Gastrocnemius medialis (tissue), 4 donors: Measurements from ENCODE around the gene RAPGEF1. TPM values are rescaled to one million over a fixed set of nuclear protein-coding genes. Genes with fewer than 3 reads are reported as not detected.

Experiments
- ATAC-seq, 2 donors: fragments of 150-250 bp; one replicate each; pipeline ENCODE4 v1.9.1; 2016
- DNase-seq, 2 donors: peaks; one replicate each; pipeline ENCODE4 v3.0.0-alpha.2; 2019
- H3K27ac ChIP-seq, 4 donors: fragments of 200-600 bp; sonication (generic); 1 replicate in 1 of 4; 2 replicates in 3 of 4; pipeline ENCODE4 v1.5.1; 2016 to 2018; ENCODE audit warnings: mild to moderate bottlenecking in 2 of 4, moderate library complexity in 1 of 4
- H3K27me3 ChIP-seq, 3 donors: fragments of 200-600 bp; sonication (generic) in 2 of 3; 1 replicate in 1 of 3; 2 replicates in 2 of 3; pipeline versions ENCODE4 v1.5.1 to v1.6.0; 2016 to 2019; ENCODE audit warnings: mild to moderate bottlenecking in 1 of 3, moderate library complexity in 1 of 3
- H3K36me3 ChIP-seq, 2 donors: fragments of 200-600 bp; sonication (generic) in 1 of 2; one replicate each; pipeline ENCODE4 v1.5.1; 2017 to 2018
- H3K4me1 ChIP-seq, 2 donors: fragments of 200-600 bp; sonication (generic) in 1 of 2; one replicate each; pipeline ENCODE4 v1.5.1; 2016 to 2017; ENCODE audit warnings: mild to moderate bottlenecking in 2 of 2
- H3K4me3 ChIP-seq, 4 donors: fragments of 200-600 bp; sonication (generic) in 3 of 4; 1 replicate in 1 of 4; 2 replicates in 3 of 4; pipeline ENCODE4 v1.5.1; 2016 to 2019; ENCODE audit warnings: mild to moderate bottlenecking in 2 of 4
- H3K9me3 ChIP-seq, 3 donors: fragments of 200-600 bp; sonication (generic) in 2 of 3; 1 replicate in 1 of 3; 2 replicates in 2 of 3; pipeline ENCODE4 v1.5.1; 2016 to 2019
- POLR2A ChIP-seq, 2 donors: fragments of 450-650 bp; IDR thresholded peaks; one replicate each; pipeline ENCODE4 v1.6.1; 2017; ENCODE audit warnings: antibody characterized with exemption in 2 of 2, mild to moderate bottlenecking in 2 of 2, moderate library complexity in 2 of 2
- in situ Hi-C, 4 donors: fragments of 200-750 bp; cut with MboI; loops; one replicate each; pipeline versions ENCODE4 v1.15.0 to v1.8.0; 2017; ENCODE audit warnings: low sequenced_read_pairs in 4 of 4
- intact Hi-C: fragments of 100-400 bp; cut with DNase I; formaldehyde crosslinking; loops from one replicate; pipeline ENCODE4 v1.15.1; 2023; ENCODE audit warnings: low total_unique reads
- total RNA-seq, 4 donors: library from RNA; depleted of rRNA; stranded (reverse); fragments of >200 nt; gene quantifications; one replicate each; pipeline versions ENCODE4 v1.1.0 to v1.2.3, GENCODE V29; 2016
- TF ChIP-seq, protein P1 (sequence below), 5 experiments: fragments of 450-650 bp in 3 of 5; fragments of 200-600 bp in 2 of 5; sonication (generic) in 2 of 5; IDR thresholded peaks in 4 of 5; conservative IDR thresholded peaks in 1 of 5; 1 replicate in 4 of 5; 2 replicates in 1 of 5; pipeline ENCODE4 v1.5.1; 2016 to 2019; ENCODE audit warnings: antibody characterized with exemption in 5 of 5, mild to moderate bottlenecking in 3 of 5, moderate library complexity in 3 of 5

The RAPGEF1 gene
- total RNA-seq, 4 donors from 2014 or later: 123 to 296 (median 217) TPM

GRCh38 chr9:131621551-131622358 is 118.1 kb downstream of the RAPGEF1 start:
- peaks cover 12 to 16% of the 10 kb centered on the region in 2 donors for H3K4me1 ChIP-seq
- ATAC-seq: peak in 1 of 2 donors; percentile 23
- intact Hi-C loops: no loop called here
- no peaks in the 10 kb centered on the region for H3K27me3 ChIP-seq
- TF ChIP-seq POLR2A (IDR thresholded peaks at IDR 0.05): no peak
- TF ChIP-seq, protein P1, sequence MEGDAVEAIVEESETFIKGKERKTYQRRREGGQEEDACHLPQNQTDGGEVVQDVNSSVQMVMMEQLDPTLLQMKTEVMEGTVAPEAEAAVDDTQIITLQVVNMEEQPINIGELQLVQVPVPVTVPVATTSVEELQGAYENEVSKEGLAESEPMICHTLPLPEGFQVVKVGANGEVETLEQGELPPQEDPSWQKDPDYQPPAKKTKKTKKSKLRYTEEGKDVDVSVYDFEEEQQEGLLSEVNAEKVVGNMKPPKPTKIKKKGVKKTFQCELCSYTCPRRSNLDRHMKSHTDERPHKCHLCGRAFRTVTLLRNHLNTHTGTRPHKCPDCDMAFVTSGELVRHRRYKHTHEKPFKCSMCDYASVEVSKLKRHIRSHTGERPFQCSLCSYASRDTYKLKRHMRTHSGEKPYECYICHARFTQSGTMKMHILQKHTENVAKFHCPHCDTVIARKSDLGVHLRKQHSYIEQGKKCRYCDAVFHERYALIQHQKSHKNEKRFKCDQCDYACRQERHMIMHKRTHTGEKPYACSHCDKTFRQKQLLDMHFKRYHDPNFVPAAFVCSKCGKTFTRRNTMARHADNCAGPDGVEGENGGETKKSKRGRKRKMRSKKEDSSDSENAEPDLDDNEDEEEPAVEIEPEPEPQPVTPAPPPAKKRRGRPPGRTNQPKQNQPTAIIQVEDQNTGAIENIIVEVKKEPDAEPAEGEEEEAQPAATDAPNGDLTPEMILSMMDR (IDR thresholded peaks at IDR 0.05 in 4 of 5, conservative IDR thresholded peaks at IDR 0.05 in 1 of 5): no peak
- no peaks in the 10 kb centered on the region for H3K9me3 ChIP-seq
- H3K36me3 ChIP-seq: peaks cover 0 to 85% of the 10 kb centered on the region in 2 donors
- H3K27ac ChIP-seq: peak overlapping the region in 2 of 4 donors; percentile 20 to 44
- in situ Hi-C loops: no loop called here
- no peak for DNase-seq
- H3K4me3 ChIP-seq: no peak overlapping the region

DNA sequence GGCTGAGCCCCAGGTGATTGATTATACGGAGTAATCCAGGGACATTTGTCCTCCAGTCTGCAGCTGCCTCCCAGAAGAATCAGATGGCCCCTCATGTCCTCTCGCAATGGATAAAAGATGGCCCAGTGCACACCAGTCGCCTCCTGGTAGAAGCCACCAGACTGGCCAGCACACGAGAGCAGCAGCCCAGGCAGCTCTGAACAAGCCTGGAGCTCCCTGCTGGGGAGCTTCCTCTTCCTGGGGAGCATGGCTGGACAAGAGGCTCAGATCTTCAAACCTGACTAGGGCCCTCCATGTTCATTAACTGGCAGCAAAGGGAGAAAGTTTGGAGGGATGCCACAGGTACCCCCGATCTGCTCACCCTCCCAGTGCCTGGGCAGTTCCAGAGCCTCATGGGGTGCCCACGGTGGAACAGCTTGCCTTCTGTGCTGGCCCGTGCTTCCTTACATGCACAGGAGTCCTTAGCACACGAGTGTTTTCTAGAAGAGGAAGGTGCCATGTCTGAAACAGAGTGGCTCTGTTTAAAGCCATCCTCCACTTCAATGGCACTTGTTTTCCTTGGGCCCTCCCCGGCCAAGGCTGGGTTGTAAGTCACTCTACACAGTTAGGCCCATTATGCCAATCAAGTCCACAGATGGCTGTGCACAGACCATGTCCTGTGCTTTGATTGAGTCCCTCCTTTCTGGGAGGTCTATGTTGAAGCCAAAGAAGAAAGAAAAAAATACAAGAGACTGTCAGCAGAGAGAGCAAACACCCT is 118.9 kb downstream of the RAPGEF1 start:
- in situ Hi-C loops: no loop called here
- Histone ChIP-seq H3K9me3 (no peaks in the 10 kb centered on the region), H3K4me3 (no peak overlapping the region), H3K27me3 (no peaks in the 10 kb centered on the region), H3K36me3 (peaks cover 0 to 86% of the 10 kb centered on the region in 2 donors), H3K27ac (peak overlapping the region in 1 of 4 donors; percentile 44), H3K4me1 (peaks cover 12 to 16% of the 10 kb centered on the region in 2 donors)
- ATAC-seq (no peak), DNase-seq (no peak)
- intact Hi-C loops: no loop called here
- no peak for TF ChIP-seq POLR2A (IDR thresholded peaks at IDR 0.05)
- TF ChIP-seq, protein P1 (IDR thresholded peaks at IDR 0.05 in 4 of 5, conservative IDR thresholded peaks at IDR 0.05 in 1 of 5): no peak

DNA sequence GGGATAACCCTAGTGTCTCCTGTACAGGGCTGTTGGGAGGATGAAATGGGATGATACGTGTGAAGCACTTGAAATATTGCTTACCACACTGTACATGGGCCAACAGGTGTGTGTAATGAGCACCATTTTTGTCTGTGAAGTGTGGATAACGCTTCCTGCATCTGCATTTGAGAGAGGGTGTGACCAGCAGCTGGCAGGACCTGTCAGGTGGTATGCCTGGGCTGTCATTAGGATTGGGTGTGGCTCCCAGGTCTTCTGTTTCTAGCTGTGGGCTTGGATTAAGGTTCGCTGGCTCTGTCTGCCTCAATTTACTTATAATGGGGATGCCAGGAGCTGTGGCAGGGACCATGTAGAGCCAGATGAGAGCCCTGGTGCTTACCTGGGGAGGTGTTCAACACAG is 120.2 kb downstream of the RAPGEF1 start:
- Histone ChIP-seq H3K4me1 (peaks cover 6 to 10% of the 10 kb centered on the region in 2 donors), H3K9me3 (no peaks in the 10 kb centered on the region), H3K27me3 (no peaks in the 10 kb centered on the region), H3K36me3 (peaks cover 0 to 88% of the 10 kb centered on the region in 2 donors), H3K4me3 (no peak overlapping the region), H3K27ac (peak overlapping the region in 1 of 4 donors; percentile 51)
- ATAC-seq (no peak), DNase-seq (no peak)
- TF ChIP-seq, protein P1 (IDR thresholded peaks at IDR 0.05 in 4 of 5, conservative IDR thresholded peaks at IDR 0.05 in 1 of 5): no peak
- TF ChIP-seq POLR2A (IDR thresholded peaks at IDR 0.05): no peak
- intact Hi-C loops (no loop called here), in situ Hi-C loops (no loop called here)

DNA sequence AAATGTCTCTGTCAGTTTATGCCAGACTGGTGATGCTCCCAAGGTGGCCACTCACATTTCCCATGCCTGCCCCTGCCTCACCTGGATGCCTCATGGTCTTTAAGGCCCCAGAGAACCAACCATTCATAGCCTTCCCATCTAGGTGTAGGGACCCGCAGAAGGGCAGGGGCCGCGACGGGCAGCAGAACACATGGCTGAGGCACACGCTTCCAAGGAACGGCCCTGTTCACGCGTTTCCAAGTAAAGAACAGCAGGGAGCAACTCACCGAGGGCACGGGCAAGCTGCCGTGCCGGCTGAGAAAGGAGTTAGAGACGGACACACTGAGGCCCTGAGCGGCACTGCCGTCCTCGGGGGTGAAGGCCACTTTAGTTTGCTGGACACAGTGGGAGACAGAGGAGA is 121.1 kb downstream of the RAPGEF1 start:
- Histone ChIP-seq H3K4me1 (peaks cover 0 to 8% of the 10 kb centered on the region in 2 donors), H3K27me3 (no peaks in the 10 kb centered on the region), H3K4me3 (no peak overlapping the region), H3K36me3 (peaks cover 0 to 90% of the 10 kb centered on the region in 2 donors), H3K27ac (peak overlapping the region; percentile 43 to 65 (median 48)), H3K9me3 (no peaks in the 10 kb centered on the region)
- intact Hi-C loops (no loop called here), in situ Hi-C loops (no loop called here)
- no peak for ATAC-seq
- no peak for TF ChIP-seq POLR2A (IDR thresholded peaks at IDR 0.05)
- TF ChIP-seq, protein P1 (IDR thresholded peaks at IDR 0.05 in 4 of 5, conservative IDR thresholded peaks at IDR 0.05 in 1 of 5): no peak
- DNase-seq: no peak
